Lower leg skin (tissue), 4 donors: ENCODE data around the gene IGSF3. TPM values are rescaled to one million over a fixed set of nuclear protein-coding genes. Genes with fewer than 3 reads are reported as not detected.
"Not testable (repeated sequence)": the region's sequence is repeated elsewhere in the genome, so short reads cannot be mapped to it uniquely, and the experiment has no call there.

ENCODE experiments used
- DNase-seq, 2 donors: peaks; one replicate each; pipeline ENCODE4 v3.0.0-alpha.2; 2019; ENCODE audit warnings: low spot score in 2 of 2
- H3K4me3 ChIP-seq: fragments of 200-600 bp; sonication (generic); 2 replicates; pipeline ENCODE4 v1.5.1; 2017; ENCODE audit warnings: mild to moderate bottlenecking, low read depth; ENCODE audit not compliant: poor library complexity, severe bottlenecking
- POLR2A ChIP-seq, 2 donors: fragments of 450-650 bp; IDR thresholded peaks; one replicate each; pipeline ENCODE4 v1.6.1; 2016 to 2017; ENCODE audit warnings: antibody characterized with exemption in 2 of 2, mild to moderate bottlenecking in 1 of 2, moderate library complexity in 1 of 2
- WGBS, 2 donors: methylation state at CpG; one replicate each; pipeline ENCODE4 v1.1.5; 2018; 5-methylcytosine and 5-hydroxymethylcytosine counted together
- intact Hi-C: fragments of 100-400 bp; cut with DNase I; formaldehyde crosslinking; loops from one replicate; pipeline ENCODE4 v1.15.0; 2023; ENCODE audit warnings: low total_unique reads
- total RNA-seq, 4 donors: library from RNA; depleted of rRNA; stranded (reverse); fragments of >200 nt; gene quantifications; one replicate each; pipeline ENCODE4 v1.1.0, GENCODE V29; 2016

The IGSF3 gene
- total RNA-seq, 4 donors from 2014 or later, result 51.1 to 61.0 (median 57.1) TPM

DNA sequence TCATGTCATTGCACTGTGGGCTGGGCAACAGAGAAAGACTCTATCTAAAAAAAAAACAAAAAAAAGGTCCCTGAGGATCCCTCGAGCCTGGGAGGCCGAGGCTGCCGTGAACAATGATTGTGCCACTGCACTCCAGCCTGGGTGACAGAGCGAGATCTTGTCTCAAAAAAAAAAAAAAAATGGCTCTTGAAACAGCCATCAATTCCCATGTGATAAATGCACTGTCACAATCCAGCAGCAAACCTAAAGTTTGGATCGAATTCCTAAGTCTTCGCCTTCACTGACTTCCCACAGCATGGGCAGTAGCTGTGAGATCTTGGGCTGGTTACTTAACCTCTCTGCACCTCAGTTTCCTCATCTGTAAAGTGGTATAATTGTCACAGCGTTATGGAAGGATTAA is 43.5 kb downstream of the IGSF3 start:
- intact Hi-C loops, result no loop called here
- WGBS, 2 donors, result 94 to 95% methylated on average over 7 of the region's 7 CpGs
- no peak for TF ChIP-seq POLR2A (IDR thresholded peaks at IDR 0.05)
- no peak overlapping the region for H3K4me3 ChIP-seq
- no peak for DNase-seq

DNA sequence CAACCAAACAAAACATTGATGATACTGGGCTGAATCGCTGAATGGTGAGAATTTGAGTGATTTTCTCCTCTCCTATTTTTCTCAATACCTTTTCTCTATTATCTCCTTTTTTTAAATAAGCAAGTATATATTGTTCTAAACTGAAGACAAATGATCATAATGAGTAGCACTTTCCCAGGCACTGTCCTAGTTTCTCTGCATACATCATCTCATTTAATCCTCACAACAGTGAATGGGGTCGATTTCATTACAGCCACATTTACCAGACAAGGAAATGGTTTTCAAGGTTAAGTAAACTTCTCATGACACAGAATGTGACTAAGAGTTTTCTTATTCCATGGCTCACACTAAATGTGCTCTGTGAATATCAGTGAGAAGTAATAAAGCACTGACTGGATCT is 45.0 kb downstream of the IGSF3 start:
- H3K4me3 ChIP-seq, DNase-seq, intact Hi-C loops: not testable (repeated sequence)
- WGBS, 2 donors, result 74% methylated on average over 2 of the region's 2 CpGs

DNA sequence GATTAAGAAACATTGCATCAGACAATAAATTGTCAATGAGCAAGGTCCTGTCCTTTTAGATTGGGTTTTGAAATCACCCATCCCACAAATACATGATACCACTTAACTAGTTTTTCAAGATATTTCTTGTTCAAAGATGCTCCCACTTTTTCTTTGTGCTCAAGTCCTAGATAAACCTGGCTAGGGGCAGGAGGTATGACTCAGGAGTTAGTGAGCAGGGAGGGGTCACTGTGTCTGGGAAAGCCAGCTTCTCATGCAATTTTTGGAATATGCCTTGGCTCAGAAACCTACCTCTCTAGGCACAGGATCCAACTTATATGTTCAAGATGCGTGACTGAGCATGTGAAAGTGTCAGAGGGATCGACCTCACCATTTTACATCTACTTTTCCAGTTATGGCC is 45.8 kb downstream of the IGSF3 start:
- 50 to 63% methylated on average over 2 of the region's 2 CpGs for WGBS, 2 donors
- DNase-seq, H3K4me3 ChIP-seq, intact Hi-C loops: not testable (repeated sequence)

DNA sequence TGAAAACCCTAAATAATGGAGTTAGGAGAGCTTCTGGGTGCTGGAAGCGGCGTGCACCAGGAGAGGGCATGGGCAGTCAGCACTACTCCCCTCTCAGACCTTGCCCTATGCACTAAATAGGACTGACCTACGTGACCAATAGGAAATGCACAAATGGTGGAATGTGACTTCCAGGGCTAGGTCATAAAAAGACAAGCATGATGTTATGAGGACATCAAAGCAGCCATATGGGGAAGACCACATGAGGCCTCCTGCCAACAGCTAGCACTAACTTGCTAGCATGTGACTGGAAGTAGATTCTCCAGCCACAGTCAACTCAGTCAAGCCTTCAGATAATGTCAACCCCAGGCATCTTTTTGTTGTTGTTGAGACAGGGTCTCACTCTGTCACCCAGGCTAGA is 47.1 kb downstream of the IGSF3 start:
- H3K4me3 ChIP-seq, intact Hi-C loops, DNase-seq: not testable (repeated sequence)
- 90 to 100% methylated on average over 1 to 3 of the region's 3 CpGs for WGBS, 2 donors

DNA sequence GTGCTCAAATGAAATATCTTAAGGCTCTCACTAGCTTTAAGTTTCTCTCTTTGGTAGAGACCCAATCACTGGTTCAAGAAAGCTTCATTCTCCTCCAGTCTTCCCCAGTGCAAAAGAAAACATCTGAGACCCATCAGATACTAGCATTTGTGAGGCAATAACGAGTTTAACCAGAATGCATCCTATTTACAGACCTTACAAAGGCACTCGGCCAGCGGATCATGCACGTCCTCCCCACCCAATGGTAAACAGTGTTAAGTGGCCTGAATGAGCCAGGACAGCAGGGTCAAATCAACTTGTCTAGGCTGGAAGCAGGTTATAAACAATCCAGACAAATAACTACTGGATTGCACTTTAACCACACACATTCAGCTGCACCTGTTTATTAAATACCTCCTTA is 48.4 kb downstream of the IGSF3 start:
- DNase-seq, H3K4me3 ChIP-seq, intact Hi-C loops: not testable (repeated sequence)
- WGBS, 2 donors, result 27 to 29% methylated on average over 4 of the region's 4 CpGs

DNA sequence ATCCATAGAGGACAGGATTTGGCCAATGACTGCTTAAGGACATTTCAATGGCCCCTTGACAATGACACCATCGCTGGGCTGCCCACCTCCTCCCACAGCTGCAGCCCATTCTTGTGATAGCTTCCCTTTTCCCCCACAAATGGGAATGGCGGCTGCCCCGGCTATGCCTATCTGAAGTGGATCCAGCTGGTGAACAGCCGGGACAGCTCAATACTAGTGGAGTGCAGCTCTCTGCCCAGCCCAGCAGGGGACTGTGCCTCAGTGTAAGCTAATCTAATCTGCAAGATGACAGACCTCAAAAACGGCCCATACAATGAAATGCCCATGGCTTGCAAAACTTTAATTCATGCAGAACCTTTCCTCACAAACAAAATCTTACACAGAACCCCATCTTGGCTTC is 49.7 kb downstream of the IGSF3 start:
- intact Hi-C loops, DNase-seq: not testable (repeated sequence)
- WGBS, 2 donors, result 78 to 81% methylated on average over 5 of the region's 5 CpGs

DNA sequence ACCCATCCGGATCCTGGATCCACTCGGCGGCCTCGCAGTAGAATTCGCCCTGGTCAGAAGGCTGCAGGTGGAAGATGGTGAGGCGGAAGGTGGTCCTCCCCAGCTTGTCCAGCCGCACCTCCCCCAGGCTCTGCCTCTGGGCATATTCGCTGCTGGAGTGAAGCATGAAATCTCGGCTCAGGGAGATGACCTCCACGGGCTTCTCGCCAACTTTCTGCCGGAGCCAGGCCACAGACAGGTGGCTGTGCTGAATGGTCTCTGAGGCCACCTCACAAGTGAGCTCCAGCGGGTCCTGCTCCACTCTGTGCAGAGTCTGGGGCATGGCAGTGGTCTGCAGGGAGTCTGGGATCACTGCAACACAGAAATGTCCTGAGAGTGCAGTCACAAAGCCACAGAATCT is 53.7 kb downstream of the IGSF3 start:
- intact Hi-C loops, H3K4me3 ChIP-seq, DNase-seq: not testable (repeated sequence)
- WGBS, 2 donors, result 96 to 97% methylated on average over 13 of the region's 13 CpGs

More for the DNA sequence above, 49.7 kb downstream of the IGSF3 start:
- H3K4me3 ChIP-seq, result not testable (repeated sequence)

DNA sequence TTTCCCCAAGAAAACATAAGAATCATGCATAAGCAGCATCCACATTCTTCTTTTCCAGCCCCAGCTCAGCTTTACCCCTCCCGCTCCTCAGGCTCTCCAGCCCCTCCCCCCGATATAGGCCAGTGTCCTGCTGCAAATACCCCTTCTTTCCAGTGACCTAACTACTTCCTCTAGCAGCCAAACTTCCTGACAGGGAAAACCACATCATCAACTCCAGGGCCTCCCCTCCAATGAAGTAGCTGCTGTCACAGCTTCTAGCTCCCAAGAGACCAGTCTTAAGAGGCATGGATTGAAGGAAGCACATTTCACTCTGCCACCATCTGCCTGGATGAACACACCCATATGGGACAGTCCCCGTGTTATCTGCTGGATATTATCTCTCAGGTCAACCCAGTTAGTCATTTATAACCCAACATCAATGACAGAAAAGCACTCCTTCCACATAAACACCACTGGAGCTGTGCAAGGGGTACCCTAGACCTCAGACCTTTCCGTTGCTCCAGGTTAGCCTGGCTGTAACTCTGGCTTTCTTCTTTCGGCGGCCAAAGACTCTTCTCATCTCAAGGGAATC is 57.6 kb downstream of the IGSF3 start:
- 83 to 88% methylated on average over 6 of the region's 6 CpGs for WGBS, 2 donors
- DNase-seq, H3K4me3 ChIP-seq, intact Hi-C loops: not testable (repeated sequence)

DNA sequence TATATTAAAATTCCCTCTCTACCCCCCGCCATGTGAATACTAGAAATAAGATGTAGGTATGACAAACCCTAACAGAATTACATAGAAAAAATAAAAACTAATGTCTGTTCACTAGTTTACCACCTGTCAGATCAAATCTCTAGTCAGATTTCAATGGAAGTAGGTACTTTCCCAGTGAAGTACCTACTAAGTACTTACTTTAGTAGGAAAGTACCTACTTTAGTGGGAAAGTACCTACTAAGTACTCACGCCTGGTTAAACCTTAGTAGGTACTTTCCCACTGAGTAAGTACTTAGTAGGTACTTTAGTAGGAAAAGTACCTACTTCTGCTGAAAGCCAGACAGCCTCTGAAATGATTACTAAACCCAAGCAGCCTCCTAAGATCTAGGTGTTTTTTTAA is 58.7 kb downstream of the IGSF3 start:
- DNase-seq, intact Hi-C loops, H3K4me3 ChIP-seq: not testable (repeated sequence)
- WGBS, 2 donors, result 84 to 91% methylated on average over 2 of the region's 2 CpGs

DNA sequence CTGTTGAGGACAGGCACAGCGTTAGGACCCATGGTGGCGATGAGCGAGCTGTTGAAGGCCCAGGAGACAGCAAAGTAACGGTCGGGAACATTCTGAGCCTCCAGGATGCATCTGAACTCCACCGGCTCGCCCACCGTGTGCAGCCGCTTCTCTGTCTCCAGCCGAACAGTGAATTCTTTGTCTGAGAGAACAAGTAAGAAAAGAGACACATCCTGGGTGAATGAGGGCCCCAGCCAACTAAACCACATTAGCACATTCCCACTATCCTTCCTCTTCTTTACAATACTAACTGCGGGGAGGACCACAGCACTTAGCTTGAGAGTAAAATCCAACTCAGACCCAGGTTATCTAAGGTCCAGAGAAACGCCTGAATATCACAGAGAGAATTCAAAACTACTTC is 59.4 kb downstream of the IGSF3 start:
- WGBS, 2 donors, result 81 to 92% methylated on average over 12 of the region's 12 CpGs
- intact Hi-C loops, result not testable (repeated sequence)

DNA sequence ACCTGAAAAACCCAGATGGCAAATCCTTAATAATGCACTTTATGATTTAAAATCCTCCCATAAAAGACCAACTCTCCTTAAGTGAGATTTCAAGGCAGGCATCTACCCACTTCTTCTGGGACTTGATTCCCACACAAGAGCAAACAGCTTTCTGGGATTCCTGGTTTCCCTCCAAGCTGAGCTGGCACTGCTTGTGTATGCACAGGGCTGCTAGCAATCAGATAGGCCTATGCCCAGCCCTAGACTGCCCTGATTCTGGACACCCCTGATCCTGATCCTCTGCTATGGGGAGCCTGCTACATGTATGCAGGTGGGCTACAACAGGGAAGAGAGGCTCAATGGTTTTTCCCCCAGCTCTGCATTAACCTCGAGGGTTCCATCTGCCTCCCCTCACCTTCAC is 60.1 kb downstream of the IGSF3 start:
- DNase-seq, H3K4me3 ChIP-seq, intact Hi-C loops: not testable (repeated sequence)
- 78 to 100% methylated on average over 1 of the region's 1 CpG for WGBS, 2 donors

More for the DNA sequence above, 59.4 kb downstream of the IGSF3 start:
- not testable (repeated sequence) for H3K4me3 ChIP-seq, DNase-seq

DNA sequence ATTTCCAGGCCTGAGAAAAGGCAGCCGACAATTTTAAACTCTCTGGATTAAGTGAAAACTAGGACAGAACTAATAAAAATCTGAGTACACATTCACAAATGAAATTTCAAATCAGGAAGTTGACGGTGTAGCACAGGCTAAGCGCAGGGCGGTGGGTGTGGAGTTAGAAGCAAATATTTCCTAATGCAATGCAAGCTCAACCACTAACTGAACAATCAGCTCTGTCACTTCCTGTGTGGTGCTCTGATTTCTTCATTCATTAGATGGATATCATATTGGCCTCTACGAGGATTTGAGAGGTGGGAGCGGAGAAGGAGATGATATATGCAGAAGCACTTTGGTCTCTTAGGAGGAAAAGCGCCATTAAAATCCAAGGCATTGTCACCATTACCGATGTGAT is 61.5 kb downstream of the IGSF3 start:
- not testable (repeated sequence) for DNase-seq

More for the DNA sequence above, 61.5 kb downstream of the IGSF3 start:
- H3K4me3 ChIP-seq, intact Hi-C loops: not testable (repeated sequence)
- WGBS, 2 donors, result 63 to 82% methylated on average over 8 of the region's 8 CpGs
